Mononuclear cell (primary cell): ENCODE results near the gene CRELD1. TPM values are rescaled to one million over a fixed set of nuclear protein-coding genes. Genes with fewer than 3 reads are reported as not detected.
"Not testable (repeated sequence)": the region's sequence is repeated elsewhere in the genome, so short reads cannot be mapped to it uniquely, and the experiment has no call there.

ENCODE experiments used
- H3K27me3 ChIP-seq: 2 replicates; pipeline ENCODE4 v1.6.0; 2011; ENCODE audit warnings: low read length, control low read depth; ENCODE audit not compliant: insufficient read depth
- H3K4me1 ChIP-seq: 2 replicates; pipeline ENCODE4 v1.5.1; 2011; ENCODE audit warnings: mild to moderate bottlenecking, low read length, control low read depth; ENCODE audit not compliant: insufficient read depth
- H3K4me3 ChIP-seq: 2 replicates; pipeline ENCODE4 v1.5.1; 2011; ENCODE audit warnings: mild to moderate bottlenecking, low read length, moderate library complexity
- H3K9me3 ChIP-seq: 2 replicates; pipeline ENCODE4 v1.5.1; 2011; ENCODE audit warnings: low read depth, mild to moderate bottlenecking, control low read depth, low read length
- total RNA-seq: library from RNA; depleted of rRNA; stranded (reverse); fragments of >200 nt; gene quantifications from one replicate; pipeline ENCODE4 v1.2.3, GENCODE V29; 2012

CRELD1 gene
- total RNA-seq, 1 donor, result 7.2 TPM

- peaks cover 23% of the 10 kb centered on the region for H3K4me1 ChIP-seq
- H3K27me3 ChIP-seq, result no peaks in the 10 kb centered on the region
- H3K9me3 ChIP-seq, result no peaks in the 10 kb centered on the region
- H3K4me3 ChIP-seq, result no peak overlapping the region
These were observed 35.0 kb upstream of the CRELD1 start for GRCh38 chr3:9898467-9899241.

- no peaks in the 10 kb centered on the region for H3K27me3 ChIP-seq
- H3K4me1 ChIP-seq, result peaks cover 21% of the 10 kb centered on the region
- no peak overlapping the region for H3K4me3 ChIP-seq
- no peaks in the 10 kb centered on the region for H3K9me3 ChIP-seq
These were observed 34.3 kb upstream of the CRELD1 start for GRCh38 chr3:9899289-9899791.

GRCh38 chr3:9900965-9901415 lies 32.6 kb upstream of the CRELD1 start:
- H3K9me3 ChIP-seq, result not testable (repeated sequence)

GRCh38 chr3:9901967-9902366 lies 31.7 kb upstream of the CRELD1 start:
- no peaks in the 10 kb centered on the region for H3K27me3 ChIP-seq
- peaks cover 18% of the 10 kb centered on the region for H3K4me1 ChIP-seq
- no peak overlapping the region for H3K4me3 ChIP-seq
- no peaks in the 10 kb centered on the region for H3K9me3 ChIP-seq

More at GRCh38 chr3:9900965-9901415, 32.6 kb upstream of the CRELD1 start:
- H3K4me3 ChIP-seq, H3K27me3 ChIP-seq: not testable (repeated sequence)
- H3K4me1 ChIP-seq, result peaks cover 18% of the 10 kb centered on the region

- Histone ChIP-seq H3K4me1 (peaks cover 18% of the 10 kb centered on the region), H3K4me3 (no peak within 1 kb of the TSS), H3K27me3 (no peaks in the 10 kb centered on the region), H3K9me3 (no peaks in the 10 kb centered on the region)
These were observed 31.0 kb upstream of the CRELD1 start, which contains the start of gene IL17RE for GRCh38 chr3:9902372-9903237. IL17RE (plus strand) TSS chr3:9902848; CDS start chr3:9902933, 85 bp downstream.

GRCh38 chr3:9903238-9903624 lies 30.4 kb upstream of the CRELD1 start:
- no peak overlapping the region for H3K4me3 ChIP-seq
- H3K4me1 ChIP-seq, result peaks cover 18% of the 10 kb centered on the region
- no peaks in the 10 kb centered on the region for H3K9me3 ChIP-seq
- no peaks in the 10 kb centered on the region for H3K27me3 ChIP-seq

- Histone ChIP-seq H3K4me3 (no peak overlapping the region), H3K4me1 (peaks cover 18% of the 10 kb centered on the region), H3K9me3 (no peaks in the 10 kb centered on the region), H3K27me3 (no peaks in the 10 kb centered on the region)
These were observed 29.7 kb upstream of the CRELD1 start for GRCh38 chr3:9903904-9904303.

- Histone ChIP-seq H3K4me1 (peaks cover 18% of the 10 kb centered on the region), H3K9me3 (no peaks in the 10 kb centered on the region), H3K4me3 (no peak overlapping the region), H3K27me3 (no peaks in the 10 kb centered on the region)
These were observed 27.2 kb upstream of the CRELD1 start for GRCh38 chr3:9906480-9906879.

- Histone ChIP-seq H3K4me3 (no peak overlapping the region), H3K27me3 (no peaks in the 10 kb centered on the region), H3K4me1 (peaks cover 12% of the 10 kb centered on the region), H3K9me3 (no peaks in the 10 kb centered on the region)
These were observed 25.3 kb upstream of the CRELD1 start for GRCh38 chr3:9908286-9908685.

GRCh38 chr3:9909221-9910013 lies 24.2 kb upstream of the CRELD1 start:
- Histone ChIP-seq H3K4me1 (peaks cover 16% of the 10 kb centered on the region), H3K9me3 (no peaks in the 10 kb centered on the region), H3K4me3 (no peak overlapping the region), H3K27me3 (no peaks in the 10 kb centered on the region)

- peaks cover 38% of the 10 kb centered on the region for H3K4me1 ChIP-seq
- H3K9me3 ChIP-seq, result no peaks in the 10 kb centered on the region
- no peaks in the 10 kb centered on the region for H3K27me3 ChIP-seq
- no peak overlapping the region for H3K4me3 ChIP-seq
These were observed 21.8 kb upstream of the CRELD1 start for GRCh38 chr3:9911863-9912262.

- Histone ChIP-seq H3K4me3 (no peak overlapping the region), H3K9me3 (no peaks in the 10 kb centered on the region), H3K27me3 (no peaks in the 10 kb centered on the region), H3K4me1 (peaks cover 40% of the 10 kb centered on the region)
These were observed 21.2 kb upstream of the CRELD1 start for GRCh38 chr3:9912294-9912935.

- Histone ChIP-seq H3K4me3 (no peak overlapping the region), H3K27me3 (no peaks in the 10 kb centered on the region), H3K4me1 (peaks cover 40% of the 10 kb centered on the region)
These were observed 20.0 kb upstream of the CRELD1 start for GRCh38 chr3:9913601-9914000.

GRCh38 chr3:9914011-9914410 lies 19.6 kb upstream of the CRELD1 start:
- no peaks in the 10 kb centered on the region for H3K9me3 ChIP-seq
- H3K4me3 ChIP-seq, result no peak overlapping the region
- H3K4me1 ChIP-seq, result peaks cover 40% of the 10 kb centered on the region
- H3K27me3 ChIP-seq, result no peaks in the 10 kb centered on the region

More at GRCh38 chr3:9913601-9914000, 20.0 kb upstream of the CRELD1 start:
- no peaks in the 10 kb centered on the region for H3K9me3 ChIP-seq
